PC-9 (cell line): ENCODE measurements around the gene LBR.

Experiments
- CTCF ChIP-seq: fragments of 200-600 bp; sonication (generic); conservative IDR thresholded peaks from 2 replicates; pipeline ENCODE4 v1.6.1; 2017; ENCODE audit warnings: mixed run types, antibody characterized with exemption, mild to moderate bottlenecking, moderate library complexity
- EZH2 ChIP-seq: fragments of 200-600 bp; sonication (generic); IDR thresholded peaks from 2 replicates; pipeline ENCODE4 v1.8.0; 2017; ENCODE audit warnings: antibody characterized with exemption, low read depth

GRCh38 chr1:225408249-225408648 lies 19.6 kb downstream of the LBR start:
- TF ChIP-seq CTCF (no peak), EZH2 (no peak)
